ENCODE results near the gene MACROD2.

Gene MACROD2

DNA sequence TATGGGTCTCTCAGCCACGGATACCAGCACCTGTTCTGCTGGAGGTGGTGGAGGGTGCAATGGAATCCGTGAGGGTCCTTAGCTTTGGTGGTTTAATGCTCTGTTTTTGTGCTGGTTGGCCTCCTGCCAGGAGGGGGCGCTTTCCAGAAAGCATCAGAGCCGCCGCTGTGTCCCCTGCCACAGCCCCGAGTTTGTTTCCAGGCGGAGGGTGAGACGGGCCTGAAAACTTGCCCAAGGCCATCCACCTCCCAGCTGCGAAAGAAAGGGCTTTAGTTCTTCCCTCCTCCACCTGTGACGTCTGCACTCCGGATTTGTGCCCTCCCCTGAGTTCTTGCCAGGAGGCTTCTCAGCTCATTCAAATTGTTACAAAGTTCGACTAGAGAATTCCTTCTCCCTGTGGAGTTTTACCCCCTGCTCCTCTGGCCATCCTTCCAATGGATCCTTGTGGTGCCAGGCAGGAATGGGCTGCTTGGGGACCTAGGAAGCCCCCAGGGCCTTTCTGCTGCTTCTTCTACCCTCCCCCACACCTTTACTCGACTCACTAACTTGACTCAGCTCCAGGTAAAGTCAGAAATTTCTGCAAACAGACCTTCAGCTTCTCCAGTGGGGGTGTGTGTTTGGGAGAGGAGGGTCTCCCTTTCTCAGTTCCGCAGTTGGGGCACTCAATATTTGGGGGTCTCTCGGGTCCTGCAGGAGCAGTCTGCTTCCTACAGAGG, 1704.3 kb downstream of the MACROD2 start:
- no peak overlapping the region for H3K4me3 Mint-ChIP-seq
- no peaks in the 10 kb centered on the region for H3K27me3 Mint-ChIP-seq
- no peak overlapping the region for H3K27ac Mint-ChIP-seq
- H3K9me3 Mint-ChIP-seq = peaks cover 9% of the 10 kb centered on the region
- H3K4me1 Mint-ChIP-seq (ENCODE audit: low read depth) = no peaks in the 10 kb centered on the region
- H3K36me3 Mint-ChIP-seq (ENCODE audit: low read depth) = no peaks in the 10 kb centered on the region

DNA sequence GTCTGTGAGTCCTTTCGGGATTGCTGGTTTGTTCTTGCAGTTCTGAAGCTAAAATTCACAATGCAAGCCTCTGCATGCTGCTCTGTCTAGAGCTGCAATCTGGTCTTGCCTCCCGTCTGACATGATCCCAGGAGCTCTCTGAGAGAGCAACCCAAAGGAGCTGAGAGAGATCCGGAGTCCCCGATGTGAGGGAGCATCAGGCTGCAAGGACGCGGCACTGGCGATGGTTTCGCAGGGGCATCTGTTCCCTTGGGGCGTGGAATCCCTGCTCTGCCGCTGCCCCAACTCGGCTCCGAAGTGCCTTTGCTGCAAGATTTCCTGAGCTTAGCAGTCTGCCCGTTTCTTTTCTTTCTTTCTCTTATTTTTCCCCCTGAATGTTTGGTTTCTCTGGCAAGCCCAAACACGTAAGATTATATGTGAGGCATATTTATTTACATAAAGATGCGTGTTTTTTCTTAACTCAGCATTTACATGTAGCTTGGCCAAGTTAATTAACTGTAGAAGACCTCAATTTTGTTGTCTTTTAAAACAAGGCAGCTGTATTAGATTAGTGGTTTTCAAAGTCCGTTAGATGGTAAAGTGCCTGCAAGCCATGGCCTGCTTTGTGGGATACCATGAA, 1704.9 kb downstream of the MACROD2 start:
- H3K4me1 Mint-ChIP-seq (ENCODE audit: low read depth) = no peaks in the 10 kb centered on the region
- no peak overlapping the region for H3K27ac Mint-ChIP-seq
- no peak overlapping the region for H3K4me3 Mint-ChIP-seq
- H3K9me3 Mint-ChIP-seq = peaks cover 9% of the 10 kb centered on the region
- no peaks in the 10 kb centered on the region for H3K27me3 Mint-ChIP-seq
- H3K36me3 Mint-ChIP-seq (ENCODE audit: low read depth) = no peaks in the 10 kb centered on the region

DNA sequence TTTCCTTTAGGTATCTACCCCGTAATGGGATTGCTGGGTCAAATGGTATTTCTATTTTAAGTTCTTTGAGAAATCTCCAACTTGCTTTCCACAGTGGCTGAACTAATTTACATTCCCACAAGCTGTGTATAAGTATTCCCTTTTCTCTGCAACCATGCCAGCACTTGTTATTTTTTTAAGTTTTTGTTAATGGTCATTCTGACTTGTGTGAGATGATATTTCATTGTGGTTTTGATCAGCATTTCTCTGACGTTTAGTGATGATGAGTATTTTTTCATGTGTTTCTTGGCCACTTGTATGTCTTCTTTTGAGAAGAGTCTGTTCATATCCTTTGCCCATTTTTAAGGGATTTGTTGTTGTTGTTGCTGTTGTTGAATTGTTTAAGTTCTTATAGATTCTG, 1706.8 kb downstream of the MACROD2 start:
- Mint-ChIP-seq H3K27me3 (no peaks in the 10 kb centered on the region), H3K9me3 (peaks cover 4% of the 10 kb centered on the region), H3K27ac (no peak overlapping the region), H3K4me3 (no peak overlapping the region), H3K36me3 (ENCODE audit: low read depth) (no peaks in the 10 kb centered on the region), H3K4me1 (ENCODE audit: low read depth) (no peaks in the 10 kb centered on the region)

DNA sequence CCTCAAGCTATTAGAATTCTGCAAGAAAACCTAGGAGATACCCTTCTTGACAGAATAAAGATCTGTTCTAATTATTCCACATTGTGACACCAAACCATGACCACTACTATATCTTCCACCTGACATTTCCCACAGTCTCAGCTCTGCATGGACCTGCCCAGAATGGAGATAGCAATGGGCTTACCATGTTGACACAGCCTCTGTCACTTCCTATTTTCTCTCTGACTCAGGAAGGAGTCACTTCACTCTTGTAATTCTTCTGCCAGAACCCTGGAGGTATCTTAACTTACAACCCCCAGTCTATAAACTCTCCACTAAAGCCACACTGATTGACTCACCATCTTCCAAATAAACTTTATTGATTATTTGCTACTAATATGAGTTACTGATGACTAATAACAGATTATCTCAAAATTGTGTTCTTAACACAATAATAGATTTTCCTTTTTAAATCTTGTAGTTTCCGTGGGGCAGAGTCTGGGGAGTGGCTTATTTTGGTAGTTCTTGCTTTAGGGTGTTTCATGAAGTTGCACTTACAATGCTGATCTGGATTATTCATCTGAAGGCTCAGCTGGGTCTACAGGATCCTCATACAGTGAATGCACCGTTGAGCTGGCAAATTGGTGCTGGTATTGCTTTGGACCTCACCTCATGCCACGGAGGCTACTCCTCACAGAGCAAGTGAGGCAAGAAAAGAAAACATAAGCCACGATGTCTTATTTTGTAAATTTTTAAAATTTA, 1708.0 kb downstream of the MACROD2 start:
- H3K27me3 Mint-ChIP-seq = no peaks in the 10 kb centered on the region
- H3K36me3 Mint-ChIP-seq (ENCODE audit: low read depth) = no peaks in the 10 kb centered on the region
- H3K4me3 Mint-ChIP-seq = no peak overlapping the region
- H3K4me1 Mint-ChIP-seq (ENCODE audit: low read depth) = no peaks in the 10 kb centered on the region
- H3K9me3 Mint-ChIP-seq = peaks cover 4% of the 10 kb centered on the region
- no peak overlapping the region for H3K27ac Mint-ChIP-seq

DNA sequence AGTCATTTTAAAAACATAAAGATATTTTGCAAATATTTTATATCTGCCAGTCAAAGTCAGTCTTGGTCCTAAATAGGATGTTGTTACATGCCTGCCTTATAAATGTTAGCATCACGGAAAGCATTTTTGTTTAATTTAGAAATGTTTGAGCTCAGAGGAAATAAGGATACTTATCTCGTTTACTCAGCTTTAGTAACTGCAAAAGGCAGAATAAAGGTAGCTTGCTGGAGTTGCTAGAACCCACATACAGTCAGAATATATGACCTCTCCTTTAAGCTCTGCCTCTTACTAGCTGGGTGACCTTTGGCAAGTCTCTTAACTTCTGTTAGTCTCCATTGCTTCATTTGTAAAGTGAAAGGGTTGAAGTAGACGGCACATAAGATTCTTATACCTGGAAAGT, 1710.7 kb downstream of the MACROD2 start:
- no peak overlapping the region for H3K27ac Mint-ChIP-seq
- peaks cover 4% of the 10 kb centered on the region for H3K9me3 Mint-ChIP-seq
- H3K36me3 Mint-ChIP-seq (ENCODE audit: low read depth) = no peaks in the 10 kb centered on the region
- no peak overlapping the region for H3K4me3 Mint-ChIP-seq
- H3K4me1 Mint-ChIP-seq (ENCODE audit: low read depth) = no peaks in the 10 kb centered on the region
- no peaks in the 10 kb centered on the region for H3K27me3 Mint-ChIP-seq

DNA sequence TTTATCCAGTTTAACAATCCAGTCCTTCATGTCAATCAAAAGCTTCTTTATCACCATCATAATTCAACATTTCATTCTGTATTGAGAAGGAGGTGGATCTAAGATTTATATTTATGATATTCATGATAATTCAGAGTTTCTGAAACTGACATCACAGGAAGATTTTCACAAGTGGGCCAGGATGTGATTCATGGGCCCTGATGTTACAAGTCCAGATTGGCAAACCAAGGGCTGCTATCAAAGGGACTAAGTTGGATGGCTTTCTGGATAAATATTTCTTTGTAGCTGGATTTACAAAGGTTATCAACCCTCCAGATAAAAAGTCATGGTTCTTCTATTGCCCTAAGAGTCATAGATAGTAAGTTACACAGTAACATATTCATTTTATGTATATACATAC, 1711.4 kb downstream of the MACROD2 start:
- Mint-ChIP-seq H3K4me1 (ENCODE audit: low read depth) (no peaks in the 10 kb centered on the region), H3K27me3 (no peaks in the 10 kb centered on the region), H3K9me3 (peaks cover 4% of the 10 kb centered on the region), H3K4me3 (no peak overlapping the region), H3K27ac (no peak overlapping the region), H3K36me3 (ENCODE audit: low read depth) (no peaks in the 10 kb centered on the region)

DNA sequence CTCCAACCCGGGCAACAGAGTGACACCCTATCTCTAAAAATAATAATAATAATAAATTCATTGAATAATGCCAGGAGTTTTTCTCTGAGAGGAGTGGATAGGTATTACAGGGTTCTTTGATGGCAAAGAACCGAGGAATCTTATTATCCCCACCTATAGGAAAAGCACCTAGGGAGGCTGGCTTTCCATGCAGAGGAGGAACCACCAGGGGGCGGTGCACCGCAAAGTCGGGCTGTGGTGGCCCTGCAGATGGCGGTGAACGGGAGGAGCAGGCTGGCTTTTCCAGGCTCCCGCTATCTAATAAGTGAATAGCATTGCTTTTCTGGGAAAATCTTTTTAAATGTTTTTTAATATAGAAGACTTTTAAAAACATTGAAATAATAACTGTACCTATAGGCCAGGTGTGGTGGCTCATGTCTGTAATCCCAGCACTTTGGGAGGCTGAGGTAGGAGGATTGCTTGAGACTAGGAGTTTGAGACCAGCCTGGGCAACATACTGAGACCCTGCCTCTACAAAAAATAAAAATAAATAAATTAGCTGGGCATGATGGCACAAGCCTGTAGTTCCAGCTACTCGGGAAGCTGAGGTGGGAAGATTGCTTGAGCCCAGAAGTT, 1713.8 kb downstream of the MACROD2 start:
- Mint-ChIP-seq H3K4me1 (ENCODE audit: low read depth) (no peaks in the 10 kb centered on the region), H3K4me3 (no peak overlapping the region), H3K9me3 (peaks cover 8% of the 10 kb centered on the region), H3K27me3 (no peaks in the 10 kb centered on the region), H3K27ac (no peak overlapping the region), H3K36me3 (ENCODE audit: low read depth) (no peaks in the 10 kb centered on the region)

DNA sequence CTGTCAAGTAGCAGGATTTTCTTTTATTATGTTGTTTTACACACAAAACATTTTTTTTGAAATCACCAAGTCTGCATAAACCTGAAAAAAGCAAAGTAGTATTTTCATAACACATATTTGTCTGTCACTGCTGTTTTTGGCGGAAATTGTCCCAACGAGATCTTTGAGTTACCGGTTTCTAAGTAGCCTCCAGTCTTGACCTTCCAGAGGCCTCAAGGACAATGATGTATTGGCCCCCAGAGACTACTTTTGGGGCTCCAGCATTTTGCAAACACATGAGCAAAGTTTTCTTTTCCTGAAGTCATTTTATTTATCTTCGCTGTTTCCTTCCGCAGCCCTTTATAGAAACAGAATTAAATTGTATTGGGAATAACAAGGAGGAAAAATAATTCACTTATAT, 1715.3 kb downstream of the MACROD2 start:
- H3K36me3 Mint-ChIP-seq (ENCODE audit: low read depth) = no peaks in the 10 kb centered on the region
- H3K27ac Mint-ChIP-seq = no peak overlapping the region
- no peaks in the 10 kb centered on the region for H3K4me1 Mint-ChIP-seq (ENCODE audit: low read depth)
- no peak overlapping the region for H3K4me3 Mint-ChIP-seq
- H3K9me3 Mint-ChIP-seq = peaks cover 6% of the 10 kb centered on the region
- H3K27me3 Mint-ChIP-seq = no peaks in the 10 kb centered on the region

DNA sequence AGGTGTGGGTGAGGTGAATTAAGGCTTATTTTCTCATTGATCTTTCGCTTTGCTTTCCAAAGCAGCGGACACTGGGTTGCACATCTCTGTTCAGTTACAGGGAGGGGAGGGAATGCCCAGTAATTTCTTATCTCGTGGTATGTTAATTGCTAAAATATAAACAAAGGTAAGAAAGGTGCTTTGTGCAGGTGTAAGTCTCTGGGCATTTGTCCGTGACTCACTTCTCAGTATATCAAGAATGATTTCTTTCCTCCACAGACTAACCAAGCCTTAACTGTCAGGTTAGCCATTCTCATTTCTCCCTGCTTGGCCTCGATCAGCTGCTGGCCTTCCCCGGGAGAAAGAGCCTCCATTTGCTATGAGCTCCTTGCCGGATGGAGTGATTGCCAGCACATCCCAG, 1715.9 kb downstream of the MACROD2 start:
- Mint-ChIP-seq H3K36me3 (ENCODE audit: low read depth) (no peaks in the 10 kb centered on the region), H3K27me3 (no peaks in the 10 kb centered on the region), H3K9me3 (peaks cover 6% of the 10 kb centered on the region), H3K27ac (no peak overlapping the region), H3K4me3 (no peak overlapping the region), H3K4me1 (ENCODE audit: low read depth) (no peaks in the 10 kb centered on the region)

DNA sequence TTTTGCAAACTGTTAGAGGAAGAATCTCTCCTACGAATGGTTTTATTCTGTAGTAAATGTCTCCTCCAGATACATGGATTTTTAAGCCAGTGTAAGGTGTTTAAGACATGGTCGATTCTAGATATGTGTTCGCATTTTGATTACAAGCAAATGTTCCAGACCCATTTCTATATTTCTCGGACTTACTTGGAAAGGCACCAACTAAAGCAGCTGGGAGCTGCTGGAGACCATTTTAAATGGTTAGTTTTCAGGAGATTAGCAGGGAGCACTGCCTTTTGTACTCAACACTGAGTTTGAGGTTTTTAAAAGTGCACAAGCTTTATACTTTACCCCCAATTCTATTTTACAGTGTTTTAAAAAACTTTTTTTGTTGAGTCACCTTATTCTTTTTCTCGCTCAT, 1720.9 kb downstream of the MACROD2 start:
- Mint-ChIP-seq H3K4me3 (no peak overlapping the region), H3K9me3 (peaks cover 6% of the 10 kb centered on the region), H3K36me3 (ENCODE audit: low read depth) (no peaks in the 10 kb centered on the region), H3K27me3 (peaks cover 6% of the 10 kb centered on the region), H3K4me1 (ENCODE audit: low read depth) (no peaks in the 10 kb centered on the region), H3K27ac (no peak overlapping the region)

DNA sequence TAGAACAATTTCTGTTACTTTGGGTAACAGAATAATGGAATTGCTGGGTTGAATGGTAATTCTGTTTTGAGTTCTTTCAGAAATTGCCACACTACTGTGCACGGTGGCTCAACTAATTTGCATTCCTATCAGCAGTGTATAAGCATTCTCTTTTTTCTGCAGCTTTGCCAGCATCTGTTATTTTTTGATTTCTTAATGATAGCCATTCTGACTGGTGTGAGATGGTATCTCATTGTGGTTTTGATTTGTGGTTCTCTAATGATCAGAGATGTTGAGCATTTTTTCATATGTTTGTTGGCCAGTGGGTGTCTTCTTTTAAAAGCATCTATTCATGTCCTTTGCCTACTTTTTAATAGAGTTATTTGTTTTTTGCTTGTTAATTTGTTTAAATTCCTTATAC, 1731.1 kb downstream of the MACROD2 start:
- Mint-ChIP-seq H3K36me3 (ENCODE audit: low read depth) (no peaks in the 10 kb centered on the region), H3K27me3 (no peaks in the 10 kb centered on the region), H3K27ac (no peak overlapping the region), H3K4me3 (no peak overlapping the region), H3K4me1 (ENCODE audit: low read depth) (no peaks in the 10 kb centered on the region), H3K9me3 (peaks cover 20% of the 10 kb centered on the region)

DNA sequence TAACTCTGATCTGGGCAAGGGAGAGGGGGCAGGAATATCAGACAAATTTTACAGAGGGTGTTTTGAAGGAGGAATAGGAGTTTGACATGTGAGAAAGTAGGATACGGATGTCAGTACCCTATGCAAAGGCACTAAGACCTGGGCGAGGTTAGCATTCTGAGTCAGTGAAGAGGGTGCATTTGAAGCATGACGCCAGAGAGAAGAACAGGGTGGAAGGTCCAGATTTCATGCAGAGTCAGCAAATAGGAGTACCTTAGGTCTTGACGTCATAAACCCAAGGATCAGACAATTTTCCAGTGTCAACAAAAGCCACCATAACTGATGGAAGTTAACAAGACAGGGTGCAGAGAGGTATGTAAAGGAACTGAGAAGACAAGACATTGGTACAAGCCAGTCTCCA, 1738.7 kb downstream of the MACROD2 start:
- H3K9me3 Mint-ChIP-seq = peaks cover 13% of the 10 kb centered on the region
- no peaks in the 10 kb centered on the region for H3K36me3 Mint-ChIP-seq (ENCODE audit: low read depth)
- H3K4me1 Mint-ChIP-seq (ENCODE audit: low read depth) = no peaks in the 10 kb centered on the region
- H3K4me3 Mint-ChIP-seq = no peak overlapping the region
- no peak overlapping the region for H3K27ac Mint-ChIP-seq
- H3K27me3 Mint-ChIP-seq = no peaks in the 10 kb centered on the region

DNA sequence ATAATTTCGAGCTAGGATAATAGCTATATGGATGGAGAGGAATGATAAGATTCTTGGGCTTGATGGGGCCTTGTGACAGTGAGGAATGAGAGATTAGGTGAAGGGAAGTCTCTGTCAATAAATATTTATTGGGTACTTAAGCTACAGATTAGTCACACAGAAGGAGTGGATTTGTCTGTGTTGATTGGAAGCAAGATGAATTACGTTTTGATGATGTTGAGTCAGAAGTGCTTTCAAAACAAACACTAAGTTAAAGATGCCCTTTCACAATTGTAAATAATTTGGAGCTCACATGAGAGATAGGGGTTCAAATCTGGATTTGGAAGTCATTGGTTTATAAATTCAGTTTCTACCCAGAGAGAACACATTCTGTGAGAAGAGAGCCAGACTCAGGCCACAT, 1743.7 kb downstream of the MACROD2 start:
- H3K27ac Mint-ChIP-seq = no peak overlapping the region
- peaks cover 4% of the 10 kb centered on the region for H3K9me3 Mint-ChIP-seq
- H3K4me3 Mint-ChIP-seq = no peak overlapping the region
- H3K27me3 Mint-ChIP-seq = no peaks in the 10 kb centered on the region
- H3K36me3 Mint-ChIP-seq (ENCODE audit: low read depth) = no peaks in the 10 kb centered on the region
- H3K4me1 Mint-ChIP-seq (ENCODE audit: low read depth) = no peaks in the 10 kb centered on the region

DNA sequence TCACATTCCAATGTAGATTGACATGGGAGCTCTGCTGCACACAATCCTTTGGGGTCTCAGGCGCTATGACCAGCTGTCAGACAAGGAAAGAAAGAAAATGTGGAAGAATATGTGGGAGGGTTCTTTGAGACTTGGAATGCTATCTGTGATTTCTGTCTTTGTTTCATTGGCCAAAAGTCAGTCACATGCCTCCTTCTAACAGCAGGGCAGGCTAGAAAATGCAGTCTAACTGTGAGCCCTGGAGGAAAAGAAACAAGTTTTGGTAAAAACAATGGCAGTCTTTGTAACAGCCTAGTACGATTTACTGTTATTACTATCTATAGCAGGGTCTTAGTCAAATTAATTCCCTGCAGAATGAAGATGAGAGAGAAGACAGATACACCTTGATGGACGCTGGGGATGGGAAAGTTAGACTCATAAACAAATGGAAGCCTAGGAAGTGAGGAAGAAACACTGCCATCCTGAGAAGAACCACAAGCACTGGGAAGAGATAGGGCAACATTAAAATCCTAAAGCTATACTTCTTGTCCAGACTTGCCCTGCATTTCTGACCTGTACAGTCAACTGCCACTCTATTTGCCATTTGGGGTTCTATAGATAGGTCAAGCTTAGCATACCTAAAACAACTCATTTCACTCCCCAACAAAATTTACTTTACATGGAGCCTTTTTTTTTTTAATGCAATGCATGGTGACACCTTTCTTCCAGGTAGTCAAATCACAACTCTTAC, 1744.9 kb downstream of the MACROD2 start:
- no peaks in the 10 kb centered on the region for H3K36me3 Mint-ChIP-seq (ENCODE audit: low read depth)
- no peaks in the 10 kb centered on the region for H3K27me3 Mint-ChIP-seq
- no peak overlapping the region for H3K27ac Mint-ChIP-seq
- H3K4me3 Mint-ChIP-seq = no peak overlapping the region
- no peaks in the 10 kb centered on the region for H3K4me1 Mint-ChIP-seq (ENCODE audit: low read depth)
- H3K9me3 Mint-ChIP-seq = peaks cover 4% of the 10 kb centered on the region

DNA sequence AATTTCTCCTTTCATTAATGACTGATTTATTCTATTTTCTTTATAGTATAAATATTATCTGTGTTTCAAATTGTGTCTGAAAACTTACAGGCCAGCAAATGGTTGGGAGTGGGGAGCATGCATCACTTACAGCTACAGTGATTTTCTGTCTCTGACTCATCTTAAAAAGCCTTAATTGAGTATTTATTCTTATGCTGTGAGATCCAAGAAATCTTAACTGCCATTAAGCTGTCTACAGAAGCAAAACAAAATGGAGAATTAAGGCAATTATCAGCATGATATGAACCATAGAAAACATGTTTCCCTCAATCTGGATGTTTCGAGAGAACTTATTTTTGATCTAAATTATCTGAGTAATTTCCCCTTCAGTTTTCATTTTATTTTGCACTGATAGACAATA, 1746.8 kb downstream of the MACROD2 start:
- Mint-ChIP-seq H3K27ac (no peak overlapping the region), H3K36me3 (ENCODE audit: low read depth) (no peaks in the 10 kb centered on the region), H3K4me1 (ENCODE audit: low read depth) (no peaks in the 10 kb centered on the region), H3K9me3 (peaks cover 6% of the 10 kb centered on the region), H3K4me3 (no peak overlapping the region), H3K27me3 (no peaks in the 10 kb centered on the region)
